Activated naive CD4-positive, alpha-beta T cell (primary cell): ENCODE measurements around the gene EOLA1.
"Not testable (repeated sequence)": the region's sequence is repeated elsewhere in the genome, so short reads cannot be mapped to it uniquely, and the experiment has no call there.

Experiments used
- DNase-seq, 4 experiments: peaks; one replicate each; lab custom pipeline; 2025; lab: John Stamatoyannopoulos, UW

Gene EOLA1

DNA sequence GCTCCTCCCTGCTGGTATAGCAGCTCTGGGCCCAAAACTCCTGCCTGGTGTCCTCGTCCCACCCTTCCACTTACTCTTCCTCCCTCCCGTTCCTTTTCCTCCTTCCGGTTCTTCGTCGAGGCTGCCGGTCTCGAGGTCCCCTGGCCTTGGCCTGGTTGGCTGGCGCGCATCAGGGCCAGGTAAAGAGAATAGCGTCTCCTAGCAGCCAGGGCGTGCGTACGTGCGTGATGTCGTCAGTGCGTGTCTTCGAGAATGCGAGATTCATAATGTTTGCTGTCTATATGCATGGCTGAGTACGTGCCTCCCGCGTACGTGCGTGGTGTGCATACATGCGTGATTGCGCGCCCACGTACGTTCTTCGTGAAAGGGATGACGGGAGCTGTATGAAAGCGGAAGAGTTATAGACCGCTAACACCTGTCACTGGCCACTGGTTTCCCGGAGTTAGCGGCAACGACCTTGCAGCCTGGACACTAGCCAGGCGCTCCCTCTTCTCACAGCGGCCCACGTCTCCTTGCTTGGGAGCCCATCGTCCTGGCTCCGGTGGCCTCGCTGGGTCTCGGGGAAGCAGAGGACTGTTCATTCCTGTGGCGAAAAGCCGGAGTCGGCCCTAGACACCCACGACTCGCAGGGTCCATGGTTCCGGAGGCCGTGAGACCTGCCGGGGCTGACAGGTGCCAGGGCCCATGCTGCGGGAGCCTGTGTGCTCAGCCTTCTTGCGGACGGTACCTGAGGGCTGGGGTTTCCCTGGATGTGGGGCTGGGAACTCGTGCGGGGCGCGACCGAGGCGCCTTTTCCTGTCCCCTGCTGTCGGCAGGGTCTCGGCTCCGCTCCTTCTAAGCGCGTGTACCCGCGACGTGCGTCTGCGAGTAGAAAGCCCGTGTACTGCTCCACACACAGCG is at the start of gene EOLA1:
EOLA1 (plus strand) TSS at position 392 of the 900 bp plus-strand sequence. CDS start 4,619 bp downstream, outside the sequence.
- peak; percentile 63 to 85 (median 78) for DNase-seq

DNA sequence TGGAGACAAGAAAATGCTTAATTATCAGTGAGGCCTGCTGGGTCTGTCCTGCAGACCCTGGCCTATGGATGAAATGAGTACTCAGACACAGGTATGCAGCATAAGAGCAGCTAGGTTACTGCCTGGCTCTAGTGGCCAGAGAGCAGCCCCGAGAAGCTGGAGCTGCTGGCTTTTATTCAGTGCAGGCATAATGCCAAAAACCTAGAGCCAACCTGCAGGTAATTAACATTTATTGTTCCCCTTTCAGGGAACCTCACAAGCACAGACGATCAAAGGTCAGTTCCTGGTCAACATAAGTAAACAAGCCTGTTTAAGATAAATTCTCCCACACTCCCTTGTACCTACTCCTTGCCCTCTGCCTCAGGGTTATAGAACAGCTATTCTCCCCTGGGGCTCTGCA is 49.0 kb upstream of the EOLA1 start:
- DNase-seq = no peak

DNA sequence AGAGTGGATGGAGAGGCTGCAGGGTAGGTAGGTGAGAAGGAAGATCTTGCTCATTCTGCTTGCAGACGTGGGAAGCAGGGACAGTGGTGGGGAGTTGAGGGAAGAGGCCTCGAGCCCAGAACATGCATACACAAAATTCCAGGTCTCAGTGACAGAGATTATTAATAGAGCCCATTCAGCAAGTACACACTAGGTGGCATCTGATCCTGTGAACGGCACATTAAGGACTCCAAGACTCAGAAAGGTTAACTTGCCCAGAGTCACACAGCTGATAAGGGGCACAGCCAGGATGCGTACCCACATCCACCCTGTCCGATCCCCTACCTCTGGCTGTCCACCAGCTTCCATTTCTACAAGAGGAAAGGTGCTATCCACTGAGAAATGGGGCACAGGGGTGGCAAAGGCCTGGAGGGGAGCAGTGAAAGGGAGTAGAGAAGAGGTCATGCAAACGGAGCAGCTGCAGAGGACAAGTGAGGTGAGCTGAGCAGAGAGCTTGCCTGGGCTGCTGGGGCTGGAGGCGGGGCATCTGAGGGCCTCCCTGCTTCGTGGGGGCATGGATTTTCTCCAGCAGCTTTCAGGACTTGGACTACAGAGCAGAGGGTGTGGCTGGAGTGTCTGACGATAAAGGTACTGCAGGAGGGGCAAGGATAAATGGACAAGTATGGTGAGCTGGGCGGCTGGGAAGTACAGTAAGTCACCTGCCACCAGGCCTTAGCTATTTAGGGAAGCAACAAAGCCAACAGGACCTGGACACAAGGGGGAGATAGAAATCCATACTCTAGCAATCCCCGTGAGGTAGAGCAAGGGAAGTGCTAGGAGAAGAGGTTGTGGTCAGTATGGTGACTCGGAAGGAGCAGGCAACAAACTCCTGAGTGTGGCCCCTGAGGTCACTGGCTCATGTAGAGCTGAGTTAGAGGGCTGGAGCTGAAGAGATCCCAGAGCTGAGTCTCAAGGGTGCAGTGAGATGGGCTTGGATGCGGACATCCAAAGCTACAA is 46.9 kb upstream of the EOLA1 start:
- DNase-seq = no peak

DNA sequence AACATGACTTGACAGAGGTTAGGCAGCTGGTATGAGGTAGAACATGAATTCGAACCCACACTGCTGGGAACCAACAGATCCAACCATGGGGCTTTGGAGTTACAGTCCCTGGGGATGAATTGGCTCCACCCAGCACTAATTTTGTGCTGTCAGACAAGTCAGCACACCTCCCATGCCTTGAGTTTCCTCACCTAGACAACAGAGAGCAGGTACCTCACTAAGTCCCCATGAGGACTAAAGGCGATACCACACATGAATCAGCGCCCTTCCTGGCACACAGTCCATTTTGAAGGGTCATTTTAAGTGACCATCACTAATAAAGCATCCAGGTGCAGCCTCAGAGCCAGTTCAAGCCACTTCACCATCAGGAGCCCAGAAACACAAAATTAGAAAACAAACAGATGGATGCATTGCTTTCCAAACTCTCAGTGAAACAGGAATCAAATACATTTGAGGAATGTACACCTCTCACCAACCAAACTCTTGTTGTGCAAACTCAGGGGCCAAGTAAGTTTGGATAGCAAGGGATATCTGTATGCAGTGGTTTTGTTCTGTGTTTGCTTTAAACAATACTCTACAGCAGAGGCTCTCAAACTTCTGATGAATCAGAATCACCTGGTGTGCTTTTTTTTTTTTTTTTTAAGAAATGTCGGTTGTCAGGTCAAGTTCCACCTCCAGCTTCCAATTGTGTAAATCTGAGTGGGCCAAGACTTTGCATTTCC is 45.8 kb upstream of the EOLA1 start:
- no peak for DNase-seq

DNA sequence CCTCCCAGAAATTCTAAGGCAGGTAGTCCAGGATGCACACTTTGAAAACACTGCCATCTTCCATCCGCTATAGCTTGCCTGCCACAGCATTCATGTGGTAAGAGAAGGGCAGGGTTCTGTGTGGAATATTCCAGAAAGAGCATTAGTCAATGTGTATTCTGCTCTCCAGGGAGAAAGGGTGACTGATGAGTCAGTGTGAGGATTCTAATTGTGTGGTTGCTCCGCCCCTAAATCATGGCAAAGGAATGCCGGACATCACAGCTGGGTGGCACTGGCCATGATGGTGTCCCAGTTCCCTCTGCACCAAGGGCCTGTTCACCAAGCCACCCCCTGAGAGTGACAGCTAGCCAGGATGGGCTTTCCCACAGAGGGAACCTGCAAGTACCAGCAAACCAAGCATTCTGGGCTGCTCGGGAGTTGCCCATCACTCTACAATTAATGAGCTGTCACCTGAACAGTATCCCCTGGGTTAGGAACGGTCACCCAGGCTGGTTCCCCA is 45.2 kb upstream of the EOLA1 start:
- DNase-seq = no peak

DNA sequence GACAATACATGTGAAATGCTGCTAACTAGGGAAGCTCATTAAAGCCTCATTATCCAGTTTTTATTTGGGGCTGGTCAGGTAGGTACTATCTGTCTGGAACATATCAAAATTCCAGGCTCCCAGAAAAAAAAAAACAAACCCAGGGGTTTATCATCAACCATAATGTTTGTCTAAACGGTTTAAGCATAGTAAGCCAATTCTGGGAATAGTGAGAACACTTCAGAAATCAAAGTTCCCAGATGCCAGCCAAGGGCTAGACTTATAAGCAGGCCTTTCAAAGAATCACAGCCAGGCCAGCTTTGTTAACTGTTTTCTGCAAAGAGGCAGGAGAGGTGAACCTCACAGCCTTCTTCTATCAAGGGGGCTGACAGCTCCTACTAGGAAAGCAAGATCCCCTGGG is 43.8 kb upstream of the EOLA1 start:
- no peak for DNase-seq

DNA sequence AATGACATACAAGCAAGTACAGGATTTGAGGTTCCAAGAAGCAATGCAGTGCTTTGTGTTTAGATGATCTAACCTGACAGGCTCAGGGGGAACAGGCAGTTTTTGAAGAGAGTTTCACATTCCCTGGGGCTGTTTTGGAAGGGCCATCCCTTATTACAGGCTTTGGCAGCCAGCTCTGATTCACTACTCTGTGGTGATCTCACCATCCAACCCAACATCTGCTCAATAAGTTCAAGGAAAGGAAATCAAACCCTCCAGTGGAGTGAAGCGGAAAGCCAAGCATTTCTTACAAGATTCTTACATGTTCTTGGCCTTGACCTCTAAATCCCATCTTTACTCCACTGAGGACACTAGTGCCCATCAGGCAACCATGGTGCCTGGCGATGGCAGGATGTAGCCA is 43.2 kb upstream of the EOLA1 start:
- DNase-seq = no peak

DNA sequence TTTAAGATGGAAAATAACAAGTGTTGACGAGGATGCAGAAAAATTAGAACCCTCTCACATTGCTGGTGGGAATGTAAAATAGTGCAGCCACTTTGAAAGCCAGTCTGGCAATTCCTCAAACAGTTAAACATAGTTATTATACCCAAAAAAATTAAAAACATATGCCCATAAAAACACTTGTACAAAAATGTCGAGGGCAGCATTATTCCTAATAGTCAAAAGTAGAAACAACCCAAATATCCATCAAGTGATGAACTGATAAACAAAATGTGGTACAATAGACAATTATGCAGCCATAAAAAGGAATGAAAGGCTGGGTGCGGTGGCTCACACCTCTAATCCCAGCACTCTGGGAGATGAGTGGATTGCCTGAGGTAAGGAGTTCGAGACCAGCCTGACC is 42.0 kb upstream of the EOLA1 start:
- no peak for DNase-seq

DNA sequence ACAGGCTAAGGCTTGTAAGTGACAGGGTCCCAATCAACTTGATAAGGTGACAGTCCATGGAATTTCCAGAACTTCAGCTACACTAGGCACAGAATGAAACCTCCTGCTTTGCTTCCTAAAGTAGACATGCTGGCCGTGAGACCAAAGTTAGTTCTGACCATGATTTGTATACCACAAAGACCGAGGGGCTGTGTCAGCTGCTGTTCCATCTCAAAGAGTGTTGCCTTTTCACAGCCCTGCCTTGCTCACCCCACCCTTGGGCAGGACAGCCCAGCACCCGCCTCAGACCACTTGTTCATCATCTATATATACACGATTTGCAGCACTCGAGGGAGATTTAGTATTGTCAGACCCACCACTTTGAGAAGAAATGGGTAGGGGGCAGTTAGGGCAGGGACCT is 41.0 kb upstream of the EOLA1 start:
- DNase-seq = no peak

DNA sequence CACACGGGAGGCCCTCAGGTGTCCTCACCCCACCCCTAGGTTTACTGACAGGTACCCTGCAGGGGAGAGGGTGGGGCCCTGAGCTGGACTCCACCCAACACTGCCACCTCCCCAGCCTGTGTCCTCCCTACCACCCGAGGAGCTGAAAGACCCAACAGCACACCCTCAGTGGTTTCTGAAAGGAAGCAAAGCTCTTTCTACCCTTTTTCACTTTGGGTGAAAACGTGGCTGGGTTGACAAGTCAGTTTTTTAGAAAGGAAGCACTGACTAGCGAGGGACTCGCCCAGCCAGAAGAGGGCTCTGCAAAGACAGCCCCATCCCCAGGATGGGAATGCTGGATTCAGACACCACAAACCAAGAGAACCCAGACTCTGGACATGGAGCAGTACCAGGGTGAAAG is 37.9 kb upstream of the EOLA1 start:
- not testable (repeated sequence) for DNase-seq

DNA sequence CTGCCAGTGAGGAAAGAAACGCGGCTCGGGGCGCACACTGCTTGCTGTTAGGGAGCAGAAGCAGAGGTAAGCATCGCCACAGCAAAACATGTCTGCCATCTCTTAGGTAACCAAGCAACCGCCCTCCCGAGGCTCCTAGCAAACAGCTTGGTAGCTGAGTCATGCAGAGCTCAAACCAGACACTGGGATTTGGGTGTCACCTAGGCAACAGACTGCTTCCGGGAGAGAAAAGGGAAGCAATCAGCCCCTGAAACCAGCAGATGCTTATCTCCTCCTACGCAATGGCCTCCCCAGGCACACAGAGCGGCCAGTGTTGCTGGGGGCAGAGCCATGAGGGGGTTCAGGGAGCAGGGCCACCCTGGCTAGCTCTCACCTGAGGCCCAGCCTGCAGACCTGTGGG is 37.4 kb upstream of the EOLA1 start:
- peak in 1 of 4 experiments; percentile 42 for DNase-seq

DNA sequence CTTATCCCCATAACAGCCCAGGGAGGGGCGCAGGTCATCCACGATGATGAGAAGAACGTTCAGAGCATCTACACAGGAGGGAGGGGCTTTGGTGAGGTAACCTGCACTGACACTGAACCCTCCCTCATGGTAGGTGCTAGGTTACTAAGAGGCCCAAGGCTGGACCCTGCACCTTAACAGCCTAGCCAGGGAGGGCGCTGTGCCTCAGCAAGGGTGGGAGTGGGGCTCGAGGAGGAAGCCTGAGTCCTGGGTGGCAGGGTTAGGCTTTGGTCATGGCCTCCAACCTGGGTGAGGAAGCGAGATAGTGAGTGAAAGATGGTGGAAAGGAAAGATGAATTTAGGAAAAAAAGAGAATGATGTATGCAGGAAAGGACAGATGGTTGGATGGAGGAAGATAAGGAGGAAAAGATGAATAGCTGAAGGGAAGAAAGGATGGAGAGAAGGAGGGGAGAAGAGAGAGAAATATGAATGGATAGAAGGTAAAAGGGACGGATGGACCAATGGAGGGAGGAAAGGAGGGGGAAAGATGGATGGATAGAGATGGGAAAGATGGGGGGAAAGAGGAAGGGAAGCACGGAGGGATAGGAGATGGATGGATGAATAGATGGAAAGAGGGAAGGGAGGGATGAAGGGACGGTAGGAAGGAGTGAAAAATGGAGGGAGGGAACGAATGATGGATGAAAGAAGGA is 36.4 kb upstream of the EOLA1 start:
- DNase-seq = peak in 3 of 4 experiments; percentile 3 to 50 (median 27)

DNA sequence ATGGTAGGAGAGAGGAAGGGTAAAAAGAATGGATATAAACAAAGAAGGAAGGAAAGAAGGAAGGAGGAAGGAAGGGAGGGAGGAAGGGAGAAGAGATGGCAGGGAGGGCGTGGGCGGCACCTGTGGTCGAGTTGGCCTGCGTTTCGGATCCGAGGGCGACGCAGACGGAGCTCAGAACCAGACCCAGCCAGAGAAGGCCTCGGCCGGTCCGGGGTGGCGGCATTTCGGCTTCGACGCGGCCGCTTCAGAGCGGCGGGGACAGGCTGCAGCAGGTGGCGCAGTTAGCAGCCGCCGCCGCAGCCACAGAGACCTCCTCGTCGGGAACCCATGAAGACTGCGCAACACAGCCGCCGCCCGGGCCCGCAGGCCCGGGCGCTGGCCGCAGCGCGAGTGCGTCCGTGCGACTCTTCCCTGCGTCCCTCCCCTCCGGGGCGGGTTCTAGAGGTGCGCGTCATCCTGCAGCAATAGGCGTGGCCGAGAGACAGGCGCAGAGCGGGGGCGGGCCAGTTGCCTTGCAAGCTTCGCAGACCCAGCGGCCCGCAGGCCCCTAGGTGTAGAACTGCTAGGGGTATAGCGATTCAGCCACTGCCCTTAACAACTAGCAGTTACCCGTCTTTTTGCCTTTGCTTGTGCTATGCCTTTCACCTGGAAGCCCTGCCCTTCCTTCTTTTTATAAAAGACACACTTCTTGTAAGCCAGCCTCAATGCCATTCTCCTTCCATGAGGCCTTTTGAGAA is 35.7 kb upstream of the EOLA1 start, which contains the start of gene IDS:
IDS (minus strand) TSS at position 392 of the 737 bp plus-strand sequence; CDS start at position 223, 169 bp downstream.
- peak; percentile 18 to 74 (median 58) for DNase-seq

DNA sequence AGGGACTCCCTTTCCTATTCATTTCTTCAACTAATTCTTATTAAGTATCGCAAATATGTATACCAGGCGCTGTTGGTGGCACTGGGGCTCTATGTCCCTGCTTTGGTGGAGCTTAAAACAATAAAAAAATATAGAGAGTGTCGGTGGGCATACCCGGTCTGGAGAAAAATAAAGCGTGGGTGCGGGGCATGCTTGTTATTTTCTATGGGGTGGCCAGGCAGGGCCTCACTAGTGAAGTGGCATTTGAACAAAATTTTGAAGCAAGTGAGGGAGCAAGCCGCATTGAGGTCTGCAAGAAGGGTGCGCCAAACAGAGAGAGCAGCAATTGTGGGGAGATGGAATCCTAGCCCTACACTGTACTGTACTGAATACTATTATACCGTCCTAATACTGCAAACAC is 35.1 kb upstream of the EOLA1 start:
- no peak for DNase-seq

DNA sequence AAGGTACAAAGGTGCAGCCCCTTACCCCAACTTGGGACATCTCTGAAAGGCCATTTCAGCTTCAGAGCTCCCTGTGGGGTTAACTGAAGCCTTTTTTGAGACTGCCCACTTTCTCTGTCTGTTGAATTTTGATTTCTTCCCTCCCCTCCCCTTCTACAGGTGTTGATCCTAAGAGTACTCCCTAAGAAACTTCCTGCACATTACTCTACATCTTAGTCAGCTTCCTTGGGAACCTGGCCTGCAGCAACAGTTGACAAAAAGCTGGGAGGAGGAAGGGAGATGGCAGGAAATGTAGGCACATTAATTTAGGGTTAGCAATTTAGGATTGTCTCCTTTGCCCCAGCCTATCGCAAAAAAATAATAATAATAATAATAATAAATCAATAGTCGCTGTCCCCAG is 34.5 kb upstream of the EOLA1 start:
- no peak for DNase-seq

DNA sequence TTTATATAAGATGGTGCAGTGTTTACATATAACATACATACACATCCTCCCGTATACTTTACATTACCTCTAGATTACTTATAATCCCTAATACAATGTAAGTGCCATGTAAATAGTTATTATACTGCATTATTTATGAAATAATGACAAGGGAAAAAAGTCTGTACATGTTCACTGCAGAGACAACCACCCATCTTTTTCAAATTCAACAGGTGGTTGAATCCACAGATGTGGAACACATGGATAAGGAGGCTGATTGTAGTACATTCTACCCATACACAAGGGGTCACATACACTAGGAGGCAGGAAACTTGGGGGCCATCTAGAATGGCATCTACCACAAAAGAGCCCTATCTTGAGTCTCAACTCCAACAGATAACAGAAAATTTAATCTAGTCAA is 32.3 kb upstream of the EOLA1 start:
- DNase-seq = no peak

DNA sequence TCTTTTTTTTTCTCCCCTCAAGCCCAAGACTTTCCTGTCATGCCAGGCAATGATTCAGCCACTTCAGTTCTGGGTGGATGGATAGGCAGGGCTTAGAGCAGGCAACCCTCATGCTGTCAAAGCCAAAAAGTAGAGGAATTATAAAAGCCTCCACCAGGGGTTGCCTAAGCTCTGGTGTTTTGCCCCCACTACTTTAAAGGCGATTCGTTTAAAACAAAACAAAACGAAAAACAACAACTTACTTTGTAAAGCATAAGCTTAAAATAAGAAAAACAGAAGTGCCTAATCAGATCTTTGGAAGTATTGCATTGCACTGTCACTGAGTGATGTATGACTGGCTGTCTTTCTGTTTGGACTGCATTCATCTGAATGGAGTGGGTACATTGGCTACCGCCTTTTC is 30.4 kb upstream of the EOLA1 start:
- DNase-seq = no peak

DNA sequence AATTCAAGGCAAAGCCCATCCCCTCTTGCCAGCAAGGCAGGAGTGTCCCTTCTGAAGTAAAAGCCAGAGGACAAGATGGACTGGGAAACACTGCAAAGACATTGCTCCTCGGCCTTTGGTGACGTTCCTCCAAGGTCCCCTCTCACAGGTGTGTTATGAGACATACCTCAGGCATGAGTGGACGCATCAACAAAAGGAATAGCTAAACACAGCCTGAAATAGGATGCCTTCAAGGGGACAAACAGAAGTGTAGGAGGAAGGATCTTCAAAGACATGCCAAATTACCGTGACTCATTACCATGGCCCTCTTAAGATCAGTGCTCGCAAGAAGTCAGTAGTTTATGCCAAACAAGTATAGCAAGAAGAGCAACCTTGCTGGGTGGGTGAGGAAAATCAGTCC is 29.7 kb upstream of the EOLA1 start:
- no peak for DNase-seq

DNA sequence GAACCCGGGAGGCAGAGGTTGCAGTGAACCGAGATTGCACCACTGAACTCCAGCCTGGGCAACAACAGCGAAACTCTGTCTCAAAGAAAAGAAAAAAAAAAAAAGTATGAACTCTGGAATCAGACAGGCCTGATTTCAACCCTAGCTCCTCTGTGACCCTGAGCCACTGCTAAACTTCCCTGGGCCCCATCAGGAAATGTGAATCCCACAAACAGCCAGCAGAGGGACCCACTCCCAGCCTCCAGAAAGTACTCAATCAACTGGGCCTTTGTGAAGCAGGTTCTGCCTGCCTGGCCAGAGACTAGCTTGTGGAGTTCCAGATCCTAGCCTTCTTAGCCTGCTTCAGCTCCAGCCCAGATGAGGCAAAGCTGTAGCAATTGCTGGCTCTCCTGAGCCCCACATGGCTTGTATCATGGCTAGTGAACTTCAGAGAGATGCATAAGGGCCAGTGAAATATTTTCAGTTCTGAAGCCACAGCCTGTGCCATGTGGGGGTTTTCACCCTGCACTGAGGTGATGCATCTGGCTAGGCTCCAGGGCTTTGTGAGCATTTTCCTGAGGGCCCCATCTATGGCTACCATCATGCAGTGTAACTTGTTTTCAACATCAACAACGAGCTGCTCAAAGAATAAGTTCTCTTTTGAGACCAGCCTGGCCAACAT is 28.5 kb upstream of the EOLA1 start:
- DNase-seq = peak in 3 of 4 experiments; percentile 5 to 32 (median 10)
